ENCODE data around the gene ARHGAP24.

GRCh38 chr4:85569730-85570299 is 94.9 kb downstream of the ARHGAP24 start:
- no peak for TF ChIP-seq CTCF (IDR thresholded peaks at IDR 0.05; ENCODE audit: poor library complexity)
- TF ChIP-seq EZH2 (IDR thresholded peaks at IDR 0.05; ENCODE audit: borderline replicate concordance): no peak
